ENCODE measurements around the gene PRKCE.

The PRKCE gene

GRCh38 chr2:46116553-46116991, 465.1 kb downstream of the PRKCE start:
- H3K4me3 ChIP-seq (ENCODE audit: low read length) = no peak overlapping the region
- no peak for DNase-seq (ENCODE audit: low read depth)
- TF ChIP-seq CTCF (IDR thresholded peaks at IDR 0.05; ENCODE audit: insufficient read depth, low read depth, low read length, missing control alignments) = no peak

GRCh38 chr2:46117379-46117778, 465.9 kb downstream of the PRKCE start:
- no peak overlapping the region for H3K4me3 ChIP-seq (ENCODE audit: low read length)
- DNase-seq (ENCODE audit: low read depth) = peak; percentile 82
- no peak for TF ChIP-seq CTCF (IDR thresholded peaks at IDR 0.05; ENCODE audit: insufficient read depth, low read depth, low read length, missing control alignments)

- no peak for TF ChIP-seq CTCF (IDR thresholded peaks at IDR 0.05; ENCODE audit: insufficient read depth, low read depth, low read length, missing control alignments)
- no peak overlapping the region for H3K4me3 ChIP-seq (ENCODE audit: low read length)
These were observed 466.5 kb downstream of the PRKCE start for GRCh38 chr2:46117994-46118393.

GRCh38 chr2:46118656-46119371, 467.3 kb downstream of the PRKCE start:
- no peak overlapping the region for H3K4me3 ChIP-seq (ENCODE audit: low read length)

More at GRCh38 chr2:46117994-46118393, 466.5 kb downstream of the PRKCE start:
- no peak for DNase-seq (ENCODE audit: low read depth)

GRCh38 chr2:46119453-46119852, 468.0 kb downstream of the PRKCE start:
- H3K4me3 ChIP-seq (ENCODE audit: low read length) = no peak overlapping the region
- no peak for DNase-seq (ENCODE audit: low read depth)
- TF ChIP-seq CTCF (IDR thresholded peaks at IDR 0.05; ENCODE audit: insufficient read depth, low read depth, low read length, missing control alignments) = no peak

More at GRCh38 chr2:46118656-46119371, 467.3 kb downstream of the PRKCE start:
- no peak for TF ChIP-seq CTCF (IDR thresholded peaks at IDR 0.05; ENCODE audit: insufficient read depth, low read depth, low read length, missing control alignments)
- no peak for DNase-seq (ENCODE audit: low read depth)

GRCh38 chr2:46120792-46121555, 469.5 kb downstream of the PRKCE start:
- TF ChIP-seq CTCF (IDR thresholded peaks at IDR 0.05; ENCODE audit: insufficient read depth, low read depth, low read length, missing control alignments) = no peak
- DNase-seq (ENCODE audit: low read depth) = no peak
- H3K4me3 ChIP-seq (ENCODE audit: low read length) = no peak overlapping the region
